GM12801 (cell line): ENCODE results near the gene TAB3.

Source experiments
- CTCF ChIP-seq: IDR thresholded peaks from one replicate; pipeline ENCODE4 v1.5.1; 2011; ENCODE audit warnings: control low read depth; ENCODE audit not compliant: insufficient read length; ENCODE audit errors: extremely low read depth

The TAB3 gene

GRCh38 chrX:30889147-30890140 is at the start of gene TAB3:
TAB3 (minus strand) TSS chrX:30889254; CDS start chrX:30859588, 29,666 bp downstream.
- no peak for TF ChIP-seq CTCF

- TF ChIP-seq CTCF = no peak
These were observed 49.2 kb upstream of the TAB3 start for GRCh38 chrX:30938295-30938694.

GRCh38 chrX:30935985-30936384 is 46.9 kb upstream of the TAB3 start:
- TF ChIP-seq CTCF = no peak

GRCh38 chrX:30931920-30932319 is 42.9 kb upstream of the TAB3 start:
- TF ChIP-seq CTCF = no peak

- no peak for TF ChIP-seq CTCF
These were observed 41.6 kb upstream of the TAB3 start for GRCh38 chrX:30930679-30931078.

GRCh38 chrX:30930143-30930542 is 41.1 kb upstream of the TAB3 start:
- TF ChIP-seq CTCF = no peak

GRCh38 chrX:30920271-30920670 is 31.2 kb upstream of the TAB3 start:
- no peak for TF ChIP-seq CTCF
